GM19324 (cell line): ENCODE data around the gene DENND5A.

Experiments
- ATAC-seq: cut with Tn5 transposase; IDR thresholded peaks from one replicate; pipeline ENCODE4 v1.9.1; 2021; ENCODE audit warnings: mild to moderate bottlenecking, moderate library complexity; ENCODE audit not compliant: unreplicated experiment, low FRiP score

The DENND5A gene

GRCh38 chr11:9142732-9143131 lies 122.4 kb downstream of the DENND5A start:
- ATAC-seq, result no peak

- no peak for ATAC-seq
Observed at GRCh38 chr11:9141186-9141585, 124.0 kb downstream of the DENND5A start.

GRCh38 chr11:9139628-9140357 lies 125.4 kb downstream of the DENND5A start:
- ATAC-seq, result no peak

- no peak for ATAC-seq
Observed at GRCh38 chr11:9138612-9139579, 126.3 kb downstream of the DENND5A start.

- no peak for ATAC-seq
Observed at GRCh38 chr11:9138133-9138453, 127.1 kb downstream of the DENND5A start.

GRCh38 chr11:9137293-9138132 lies 127.6 kb downstream of the DENND5A start:
- ATAC-seq, result peak; percentile 76

GRCh38 chr11:9136741-9137140 lies 128.4 kb downstream of the DENND5A start:
- no peak for ATAC-seq

GRCh38 chr11:9133956-9134355 lies 131.2 kb downstream of the DENND5A start:
- ATAC-seq, result no peak

GRCh38 chr11:9132203-9132878 lies 132.8 kb downstream of the DENND5A start:
- ATAC-seq, result no peak

GRCh38 chr11:9130297-9130696 lies 134.9 kb downstream of the DENND5A start:
- no peak for ATAC-seq

GRCh38 chr11:9126636-9127035 lies 138.5 kb downstream of the DENND5A start:
- no peak for ATAC-seq

- ATAC-seq, result no peak
Observed at GRCh38 chr11:9125185-9125886, 139.8 kb downstream of the DENND5A start.

- ATAC-seq, result no peak
Observed at GRCh38 chr11:9123595-9124304, 141.4 kb downstream of the DENND5A start.

GRCh38 chr11:9121469-9121796 lies 143.7 kb downstream of the DENND5A start:
- ATAC-seq, result no peak

- no peak for ATAC-seq
Observed at GRCh38 chr11:9120664-9121468, 144.3 kb downstream of the DENND5A start.

GRCh38 chr11:9118277-9118676 lies 146.9 kb downstream of the DENND5A start:
- ATAC-seq, result no peak

- no peak for ATAC-seq
Observed at GRCh38 chr11:9112075-9112474, 153.1 kb downstream of the DENND5A start.
